ENCODE results near the gene NCLN.
"Not testable (repeated sequence)": the region's sequence is repeated elsewhere in the genome, so short reads cannot be mapped to it uniquely, and the experiment has no call there.

The NCLN gene

GRCh38 chr19:3189702-3190469, 4.2 kb downstream of the NCLN start:
- H3K4me3 ChIP-seq (ENCODE audit: low read depth, low read length), result no peak overlapping the region
- DNase-seq (ENCODE audit: low read depth), result no peak
- TF ChIP-seq CTCF (IDR thresholded peaks at IDR 0.05; ENCODE audit: control insufficient read depth, extremely low read depth, insufficient read depth), result no peak

- no peak overlapping the region for H3K4me3 ChIP-seq (ENCODE audit: low read depth, low read length)
- no peak for DNase-seq (ENCODE audit: low read depth)
- TF ChIP-seq CTCF (IDR thresholded peaks at IDR 0.05; ENCODE audit: control insufficient read depth, extremely low read depth, insufficient read depth), result no peak
Measured at GRCh38 chr19:3190470-3190770, 4.7 kb downstream of the NCLN start.

GRCh38 chr19:3190921-3191805, 5.4 kb downstream of the NCLN start:
- DNase-seq (ENCODE audit: low read depth), result no peak
- TF ChIP-seq CTCF (IDR thresholded peaks at IDR 0.05; ENCODE audit: control insufficient read depth, extremely low read depth, insufficient read depth), result no peak
- no peak overlapping the region for H3K4me3 ChIP-seq (ENCODE audit: low read depth, low read length)

- not testable (repeated sequence) for DNase-seq (ENCODE audit: low read depth)
Measured at GRCh38 chr19:3191806-3192104, 6.0 kb downstream of the NCLN start.

GRCh38 chr19:3192228-3192635, 6.5 kb downstream of the NCLN start:
- no peak overlapping the region for H3K4me3 ChIP-seq (ENCODE audit: low read depth, low read length)
- no peak for DNase-seq (ENCODE audit: low read depth)
- TF ChIP-seq CTCF (IDR thresholded peaks at IDR 0.05; ENCODE audit: control insufficient read depth, extremely low read depth, insufficient read depth), result no peak

More at GRCh38 chr19:3191806-3192104, 6.0 kb downstream of the NCLN start:
- H3K4me3 ChIP-seq (ENCODE audit: low read depth, low read length), result not testable (repeated sequence)

- no peak for TF ChIP-seq CTCF (IDR thresholded peaks at IDR 0.05; ENCODE audit: control insufficient read depth, extremely low read depth, insufficient read depth)
- H3K4me3 ChIP-seq (ENCODE audit: low read depth, low read length), result no peak overlapping the region
- DNase-seq (ENCODE audit: low read depth), result no peak
Measured at GRCh38 chr19:3192684-3193083, 7.0 kb downstream of the NCLN start.

- H3K4me3 ChIP-seq (ENCODE audit: low read depth, low read length), result no peak overlapping the region
- DNase-seq (ENCODE audit: low read depth), result no peak
- TF ChIP-seq CTCF (IDR thresholded peaks at IDR 0.05; ENCODE audit: control insufficient read depth, extremely low read depth, insufficient read depth), result no peak
Measured at GRCh38 chr19:3193256-3194105, 7.8 kb downstream of the NCLN start.
